Breast epithelium (tissue), 3 donors: ENCODE data around the gene THAP9.

Experiments used
- CTCF ChIP-seq, 3 donors: fragments of 450-650 bp; IDR thresholded peaks; one replicate each; pipeline ENCODE4 v1.5.1; 2016 to 2017; ENCODE audit warnings: antibody characterized with exemption in 3 of 3, mild to moderate bottlenecking in 3 of 3, moderate library complexity in 3 of 3
- POLR2A ChIP-seq: fragments of 450-650 bp; IDR thresholded peaks from one replicate; pipeline ENCODE4 v1.6.1; 2016; ENCODE audit warnings: antibody characterized with exemption, mild to moderate bottlenecking, moderate library complexity
- POLR2AphosphoS5 ChIP-seq, 3 donors: sonication (generic); formaldehyde crosslinking; IDR thresholded peaks; one replicate each; pipeline ENCODE4 v1.6.1; 2017; ENCODE audit warnings: antibody characterized with exemption in 3 of 3

GRCh38 chr4:82889287-82889686, 11.2 kb upstream of the THAP9 start:
- TF ChIP-seq POLR2AphosphoS5 (IDR thresholded peaks at IDR 0.05) (no peak), CTCF (IDR thresholded peaks at IDR 0.05) (no peak), POLR2A (no peak)
